Activated naive CD4-positive, alpha-beta T cell treated with anti-CD3 and anti-CD28 coated beads for 36 hours (primary cell): ENCODE data around the gene TAMM41. TPM values are rescaled to one million over a fixed set of nuclear protein-coding genes. Genes with fewer than 3 reads are reported as not detected.
"Not testable (repeated sequence)": the region's sequence is repeated elsewhere in the genome, so short reads cannot be mapped to it uniquely, and the experiment has no call there.

ENCODE experiments used
- CTCF ChIA-PET: fragments of 350-600 bp; sonication (Branson Sonifier 250); formaldehyde crosslinking; loops from one replicate; lab custom pipeline; 2021; ENCODE audit warnings: antibody characterized with exemption; lab: Charles Lee
- DNase-seq: peaks from one replicate; pipeline ENCODE4 v3.0.0-alpha.2; 2020
- H3K27ac Mint-ChIP-seq: one replicate; pipeline ENCODE4 v1.8.0; 2021; ENCODE audit warnings: mild to moderate bottlenecking, mixed read lengths
- H3K27me3 Mint-ChIP-seq: one replicate; pipeline ENCODE4 v1.8.0; 2021; ENCODE audit warnings: low read depth, mixed read lengths
- H3K36me3 Mint-ChIP-seq: one replicate; pipeline ENCODE4 v1.8.0; 2021; ENCODE audit warnings: low read depth, mixed read lengths
- H3K4me1 Mint-ChIP-seq: one replicate; pipeline ENCODE4 v1.8.0; 2021; ENCODE audit warnings: low read depth, mixed read lengths
- H3K4me3 Mint-ChIP-seq: one replicate; pipeline ENCODE4 v1.8.0; 2021; ENCODE audit warnings: mild to moderate bottlenecking, moderate library complexity, mixed read lengths
- H3K9me3 Mint-ChIP-seq: one replicate; pipeline ENCODE4 v1.8.0; 2021; ENCODE audit warnings: mixed read lengths
- intact Hi-C: fragments of 100-400 bp; cut with micrococcal nuclease; formaldehyde crosslinking; loops from one replicate; pipeline ENCODE4 v1.15.1; 2023
- total RNA-seq, 2 experiments: library from RNA; stranded (reverse); gene quantifications; one replicate each; pipeline ENCODE4 v1.2.3, GENCODE V29; 2021

TAMM41 gene
- 10 to 100 TPM; 19.3 to 21.4 TPM for total RNA-seq

- peak within 1 kb of the TSS; percentile 80 for H3K27ac Mint-ChIP-seq
- peaks cover 26% of the 10 kb centered on the region for H3K4me1 Mint-ChIP-seq
- DNase-seq, result peak; percentile 95
- intact Hi-C loops, result loop anchor here (1.0 to 10.0 kb wide), 7 partner anchors 76 to 1954 kb away; partner anchors contain the start of genes JAGN1, MKRN2, RPL32 and TSEN2
- H3K27me3 Mint-ChIP-seq, result no peaks in the 10 kb centered on the region
- H3K4me3 Mint-ChIP-seq, result peak within 1 kb of the TSS; percentile 97
- CTCF ChIA-PET, result interaction anchor here (0.6 to 2.2 kb wide), 5 partner anchors 11 to 554 kb away, joined by 3 to 10 read pairs (median 3); no protein-coding TSS in a partner anchor
- H3K9me3 Mint-ChIP-seq, result no peaks in the 10 kb centered on the region
- H3K36me3 Mint-ChIP-seq, result peaks cover 8% of the 10 kb centered on the region
Observed at GRCh38 chr3:11846281-11847266, at the start of gene TAMM41. TAMM41 (minus strand) TSS chr3:11846885; CDS start chr3:11846636, 249 bp downstream.

DNA sequence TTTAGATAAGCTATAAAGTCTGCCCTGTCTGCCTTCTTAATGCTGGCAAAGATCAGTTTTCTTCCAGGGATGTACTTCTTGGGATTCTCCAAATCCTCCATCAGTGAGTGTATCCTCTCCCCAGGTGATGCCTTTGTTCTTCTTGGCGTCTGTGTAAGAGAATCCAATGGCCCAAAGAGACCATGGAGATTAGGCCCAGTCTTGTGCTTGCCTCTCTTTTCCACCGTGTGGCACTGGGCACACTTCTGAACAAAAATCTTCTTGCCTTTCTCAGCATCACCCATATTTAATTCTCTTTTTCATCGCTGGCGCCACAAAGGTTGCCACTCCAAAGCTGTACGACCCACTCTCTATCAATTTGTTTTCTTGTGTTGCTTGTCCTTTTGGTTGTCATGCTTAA is 32.2 kb upstream of the TAMM41 start:
- CTCF ChIA-PET, result no interaction called here
- peaks cover 9% of the 10 kb centered on the region for H3K27me3 Mint-ChIP-seq
- DNase-seq, result no peak
- H3K36me3 Mint-ChIP-seq, result no peaks in the 10 kb centered on the region
- no peaks in the 10 kb centered on the region for H3K4me1 Mint-ChIP-seq
- H3K4me3 Mint-ChIP-seq, result no peak overlapping the region
- H3K9me3 Mint-ChIP-seq, result no peaks in the 10 kb centered on the region
- intact Hi-C loops, result no loop called here
- no peak overlapping the region for H3K27ac Mint-ChIP-seq

- H3K27ac Mint-ChIP-seq, H3K9me3 Mint-ChIP-seq, H3K36me3 Mint-ChIP-seq, DNase-seq, CTCF ChIA-PET, H3K4me3 Mint-ChIP-seq, H3K27me3 Mint-ChIP-seq, H3K4me1 Mint-ChIP-seq, intact Hi-C loops: not testable (repeated sequence)
Observed at GRCh38 chr3:11874707-11875106, 28.0 kb upstream of the TAMM41 start.

DNA sequence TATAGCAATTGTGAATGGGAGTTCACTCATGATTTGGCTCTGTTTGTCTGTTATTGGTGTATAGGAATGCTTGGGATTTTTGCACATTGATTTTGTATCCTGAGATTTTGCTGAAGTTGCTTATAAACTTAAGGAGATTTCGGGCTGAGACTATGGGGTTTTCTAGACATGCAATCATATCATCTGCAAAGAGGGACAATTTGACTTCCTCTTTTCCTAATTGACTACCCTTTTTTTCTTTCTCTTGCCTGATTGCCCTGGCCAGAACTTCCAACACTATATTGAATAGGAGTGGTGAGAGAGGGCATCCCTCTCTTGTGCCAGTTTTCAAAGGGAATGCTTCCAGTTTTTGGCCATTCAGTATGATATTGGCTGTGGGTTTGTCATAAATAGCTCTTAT is 17.1 kb upstream of the TAMM41 start:
- H3K36me3 Mint-ChIP-seq, H3K4me1 Mint-ChIP-seq, H3K27ac Mint-ChIP-seq, CTCF ChIA-PET, H3K9me3 Mint-ChIP-seq, H3K4me3 Mint-ChIP-seq, intact Hi-C loops, DNase-seq: not testable (repeated sequence)
- H3K27me3 Mint-ChIP-seq, result peaks cover 20% of the 10 kb centered on the region

- CTCF ChIA-PET, H3K36me3 Mint-ChIP-seq, H3K4me1 Mint-ChIP-seq, H3K27ac Mint-ChIP-seq, H3K9me3 Mint-ChIP-seq, H3K4me3 Mint-ChIP-seq, intact Hi-C loops, DNase-seq: not testable (repeated sequence)
- peaks cover 17% of the 10 kb centered on the region for H3K27me3 Mint-ChIP-seq
Observed at GRCh38 chr3:11862584-11862983, 15.9 kb upstream of the TAMM41 start.

GRCh38 chr3:11862145-11862544 is 15.5 kb upstream of the TAMM41 start:
- H3K36me3 Mint-ChIP-seq, intact Hi-C loops, H3K27ac Mint-ChIP-seq, H3K9me3 Mint-ChIP-seq, H3K4me1 Mint-ChIP-seq, CTCF ChIA-PET, DNase-seq, H3K4me3 Mint-ChIP-seq: not testable (repeated sequence)
- peaks cover 17% of the 10 kb centered on the region for H3K27me3 Mint-ChIP-seq

GRCh38 chr3:11860213-11860612 is 13.5 kb upstream of the TAMM41 start:
- DNase-seq, H3K4me1 Mint-ChIP-seq, H3K4me3 Mint-ChIP-seq, H3K27ac Mint-ChIP-seq, H3K36me3 Mint-ChIP-seq, H3K9me3 Mint-ChIP-seq, intact Hi-C loops: not testable (repeated sequence)
- CTCF ChIA-PET, result interaction anchor here (0.6 to 2.4 kb wide), 2 partner anchors 13 to 143 kb away, joined by 4 to 9 read pairs; no protein-coding TSS in a partner anchor
- H3K27me3 Mint-ChIP-seq, result peaks cover 16% of the 10 kb centered on the region

- no peaks in the 10 kb centered on the region for H3K36me3 Mint-ChIP-seq
- peaks cover 2% of the 10 kb centered on the region for H3K9me3 Mint-ChIP-seq
- CTCF ChIA-PET, result no interaction called here
- H3K4me3 Mint-ChIP-seq, result no peak overlapping the region
- DNase-seq, result no peak
- intact Hi-C loops, result no loop called here
- no peaks in the 10 kb centered on the region for H3K27me3 Mint-ChIP-seq
- H3K27ac Mint-ChIP-seq, result no peak overlapping the region
- H3K4me1 Mint-ChIP-seq, result no peaks in the 10 kb centered on the region
Observed at GRCh38 chr3:11853450-11853849, 6.8 kb upstream of the TAMM41 start.

- CTCF ChIA-PET, result no interaction called here
- intact Hi-C loops, result no loop called here
- Mint-ChIP-seq H3K9me3 (no peaks in the 10 kb centered on the region), H3K36me3 (no peaks in the 10 kb centered on the region), H3K27me3 (no peaks in the 10 kb centered on the region), H3K4me1 (peaks cover 19% of the 10 kb centered on the region), H3K4me3 (no peak overlapping the region), H3K27ac (no peak overlapping the region)
- DNase-seq, result no peak
Observed at GRCh38 chr3:11850003-11850402, 3.3 kb upstream of the TAMM41 start.

DNA sequence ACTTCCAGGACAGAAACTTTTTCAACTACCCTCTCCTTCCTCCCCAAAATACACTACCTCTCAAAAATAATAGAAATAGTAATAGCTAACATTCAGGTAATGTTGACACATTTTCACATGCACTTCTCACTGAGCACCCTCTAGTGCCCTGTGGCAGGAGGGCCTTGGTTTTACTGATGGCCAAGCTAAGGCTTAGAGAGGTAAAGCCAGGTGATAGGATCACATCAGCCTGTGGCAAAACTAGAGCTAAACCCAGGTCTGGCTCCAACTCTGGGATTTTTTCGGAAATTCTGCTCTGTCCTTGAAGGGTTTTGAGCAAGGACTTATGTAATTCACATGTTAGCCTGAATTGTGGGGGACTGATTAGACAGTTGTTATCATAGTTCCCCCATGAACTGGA is 922 bp upstream of the TAMM41 start:
- Mint-ChIP-seq H3K4me1 (peaks cover 26% of the 10 kb centered on the region), H3K4me3 (peak overlapping the region; percentile 97), H3K27me3 (no peaks in the 10 kb centered on the region), H3K9me3 (no peaks in the 10 kb centered on the region), H3K36me3 (peaks cover 4% of the 10 kb centered on the region), H3K27ac (peak overlapping the region; percentile 80)
- intact Hi-C loops, result loop anchor here (1.0 to 10.0 kb wide), 6 partner anchors 129 to 1955 kb away; partner anchors contain the start of genes JAGN1, MKRN2, RPL32 and TSEN2
- CTCF ChIA-PET, result interaction anchor here (0.6 to 2.2 kb wide), 6 partner anchors 10 to 632 kb away, joined by 3 to 10 read pairs (median 5); no protein-coding TSS in a partner anchor
- peak; percentile 51 for DNase-seq

DNA sequence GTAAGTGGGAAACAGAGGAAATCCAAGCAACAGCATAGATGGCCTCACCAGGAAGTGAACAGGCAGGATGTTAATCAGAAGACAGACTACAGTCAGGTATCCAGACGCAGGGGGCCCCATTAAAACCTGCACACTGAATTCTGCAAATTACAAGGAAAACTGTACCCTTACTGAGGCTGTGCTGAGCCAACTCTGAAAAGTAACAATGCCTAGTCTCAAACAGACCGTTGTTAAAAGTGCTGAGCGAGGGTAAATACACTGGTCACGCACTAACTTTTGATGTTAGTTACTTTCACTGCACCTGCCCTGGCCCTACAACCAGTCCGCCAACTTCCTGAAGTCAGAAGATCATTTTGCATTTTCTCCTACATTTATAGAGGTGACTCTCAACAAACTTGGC is 1.0 kb downstream of the TAMM41 start:
- peaks cover 9% of the 10 kb centered on the region for H3K36me3 Mint-ChIP-seq
- H3K27ac Mint-ChIP-seq, result peak overlapping the region; percentile 57
- CTCF ChIA-PET, result interaction anchor here (1.0 kb wide), 1 partner anchor 22 kb away, joined by 3 read pairs; no protein-coding TSS in a partner anchor
- peak; percentile 20 for DNase-seq
- no peaks in the 10 kb centered on the region for H3K9me3 Mint-ChIP-seq
- H3K4me1 Mint-ChIP-seq, result peaks cover 26% of the 10 kb centered on the region
- H3K4me3 Mint-ChIP-seq, result peak overlapping the region; percentile 97
- intact Hi-C loops, result loop anchor here (1.0 to 10.0 kb wide), 6 partner anchors 75 to 1953 kb away; partner anchors contain the start of genes JAGN1, MKRN2 and RPL32
- H3K27me3 Mint-ChIP-seq, result no peaks in the 10 kb centered on the region

DNA sequence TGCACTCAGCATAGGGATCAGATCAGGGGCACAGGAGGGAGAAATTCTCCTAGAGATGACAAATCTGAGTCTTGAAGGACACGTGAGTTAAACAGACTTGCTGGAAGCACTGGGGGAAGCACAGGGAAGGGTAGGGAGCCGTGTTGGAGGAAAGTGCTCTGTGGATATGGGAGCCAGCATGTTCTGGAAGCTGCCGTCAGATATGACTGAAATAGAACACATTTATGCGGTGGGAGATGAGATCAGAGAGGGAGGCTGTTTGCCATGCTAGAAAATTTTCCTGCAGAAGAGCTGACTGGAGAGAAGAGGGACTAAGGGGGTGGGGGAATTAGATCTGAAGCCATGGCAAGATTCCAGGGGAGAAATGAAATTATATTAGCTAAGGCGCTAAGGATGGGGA is 1.8 kb downstream of the TAMM41 start:
- intact Hi-C loops, result loop anchor here (5.0 to 10.0 kb wide), 3 partner anchors 710 to 1953 kb away; partner anchors contain the start of genes JAGN1, MKRN2 and RPL32
- DNase-seq, result no peak
- H3K9me3 Mint-ChIP-seq, result no peaks in the 10 kb centered on the region
- no peaks in the 10 kb centered on the region for H3K27me3 Mint-ChIP-seq
- H3K36me3 Mint-ChIP-seq, result peaks cover 14% of the 10 kb centered on the region
- CTCF ChIA-PET, result interaction anchor here (1.0 kb wide), 1 partner anchor 14 kb away, joined by 3 read pairs; no protein-coding TSS in a partner anchor
- H3K4me1 Mint-ChIP-seq, result peaks cover 28% of the 10 kb centered on the region
- no peak overlapping the region for H3K27ac Mint-ChIP-seq
- H3K4me3 Mint-ChIP-seq, result peak overlapping the region; percentile 97
